GM10847 (cell line): Measurements from ENCODE around the gene GSTT4.

Experiments used
- POLR2A ChIP-seq: IDR thresholded peaks from 2 replicates; pipeline ENCODE4 v1.6.1; 2011; ENCODE audit not compliant: insufficient read length; ENCODE audit errors: extremely low read depth

Gene GSTT4

GRCh38 chr22:24005201-24005600, at the start of gene GSTT4:
TSS of gene GSTT4 (minus strand) at chr22:24005453. CDS start at chr22:24005356, 97 bp downstream.
- no peak for TF ChIP-seq POLR2A

GRCh38 chr22:24054356-24054755, 49.1 kb upstream of the GSTT4 start:
- no peak for TF ChIP-seq POLR2A

- TF ChIP-seq POLR2A: no peak
These were observed 48.4 kb upstream of the GSTT4 start for GRCh38 chr22:24053481-24054226.

GRCh38 chr22:24051568-24051967, 46.3 kb upstream of the GSTT4 start:
- TF ChIP-seq POLR2A: no peak

- TF ChIP-seq POLR2A: no peak
These were observed 45.8 kb upstream of the GSTT4 start for GRCh38 chr22:24051028-24051427.

GRCh38 chr22:24049978-24050377, 44.7 kb upstream of the GSTT4 start:
- TF ChIP-seq POLR2A: no peak

- no peak for TF ChIP-seq POLR2A
These were observed 44.0 kb upstream of the GSTT4 start for GRCh38 chr22:24049211-24049610.

- TF ChIP-seq POLR2A: no peak
These were observed 40.8 kb upstream of the GSTT4 start for GRCh38 chr22:24046024-24046423.

GRCh38 chr22:24043958-24044357, 38.7 kb upstream of the GSTT4 start:
- TF ChIP-seq POLR2A: no peak

GRCh38 chr22:24040946-24041345, 35.7 kb upstream of the GSTT4 start:
- no peak for TF ChIP-seq POLR2A

GRCh38 chr22:24039046-24039445, 33.8 kb upstream of the GSTT4 start:
- no peak for TF ChIP-seq POLR2A

- no peak for TF ChIP-seq POLR2A
These were observed 32.9 kb upstream of the GSTT4 start for GRCh38 chr22:24037851-24038765.

GRCh38 chr22:24035296-24035695, 30.0 kb upstream of the GSTT4 start:
- TF ChIP-seq POLR2A: no peak

GRCh38 chr22:24033731-24034130, 28.5 kb upstream of the GSTT4 start:
- TF ChIP-seq POLR2A: no peak

- TF ChIP-seq POLR2A: no peak
These were observed 25.0 kb upstream of the GSTT4 start for GRCh38 chr22:24030186-24030702.

GRCh38 chr22:24029304-24029703, 24.1 kb upstream of the GSTT4 start:
- TF ChIP-seq POLR2A: no peak
